Vagina (tissue), 2 donors: ENCODE data around the gene TP73. TPM values are rescaled to one million over a fixed set of nuclear protein-coding genes. Genes with fewer than 3 reads are reported as not detected.

Experiments
- DNase-seq, 2 donors: peaks; one replicate each; pipeline ENCODE4 v3.0.0-alpha.2; 2017; ENCODE audit errors: extremely low spot score in 2 of 2
- H3K27ac ChIP-seq: fragments of 200-600 bp; sonication (generic); one replicate; pipeline ENCODE4 v1.5.1; 2019
- H3K27me3 ChIP-seq: fragments of 200-600 bp; sonication (generic); one replicate; pipeline ENCODE4 v1.5.1; 2019
- H3K36me3 ChIP-seq, 2 donors: fragments of 200-600 bp; sonication (generic); one replicate each; pipeline ENCODE4 v1.5.1; 2017 to 2019
- H3K4me1 ChIP-seq: fragments of 200-600 bp; sonication (generic); one replicate; pipeline ENCODE4 v1.5.1; 2019
- H3K4me3 ChIP-seq, 2 donors: fragments of 200-600 bp; sonication (generic); 1 replicate in 1 of 2; 2 replicates in 1 of 2; pipeline ENCODE4 v1.5.1; 2016 to 2019
- H3K9me3 ChIP-seq: fragments of 200-600 bp; sonication (generic); one replicate; pipeline ENCODE4 v1.5.1; 2019
- CTCF ChIP-seq, 3 experiments: fragments of 450-650 bp in 2 of 3; fragments of 200-600 bp in 1 of 3; sonication (generic) in 1 of 3; IDR thresholded peaks; one replicate each; pipeline ENCODE4 v1.5.1; 2017 to 2019; ENCODE audit warnings: antibody characterized with exemption in 3 of 3, mild to moderate bottlenecking in 2 of 3, moderate library complexity in 2 of 3
- POLR2A ChIP-seq, 2 donors: fragments of 450-650 bp; IDR thresholded peaks; one replicate each; pipeline ENCODE4 v1.6.1; 2017; ENCODE audit warnings: antibody characterized with exemption in 2 of 2, mild to moderate bottlenecking in 2 of 2, moderate library complexity in 2 of 2
- POLR2AphosphoS5 ChIP-seq, 2 donors: sonication (generic); formaldehyde crosslinking; IDR thresholded peaks; one replicate each; pipeline ENCODE4 v1.9.0; 2017; ENCODE audit warnings: antibody characterized with exemption in 2 of 2, mild to moderate bottlenecking in 2 of 2, low read depth in 1 of 2; ENCODE audit not compliant: insufficient read depth in 1 of 2
- intact Hi-C: fragments of 100-400 bp; cut with DNase I; formaldehyde crosslinking; loops from one replicate; pipeline ENCODE4 v1.15.1; 2023
- total RNA-seq: library from RNA; depleted of rRNA; stranded (reverse); fragments of >200 nt; gene quantifications from one replicate; pipeline ENCODE4 v1.2.3, GENCODE V29; 2016

The TP73 gene
- total RNA-seq, 1 donor from 2014 or later = 8.1 TPM

DNA sequence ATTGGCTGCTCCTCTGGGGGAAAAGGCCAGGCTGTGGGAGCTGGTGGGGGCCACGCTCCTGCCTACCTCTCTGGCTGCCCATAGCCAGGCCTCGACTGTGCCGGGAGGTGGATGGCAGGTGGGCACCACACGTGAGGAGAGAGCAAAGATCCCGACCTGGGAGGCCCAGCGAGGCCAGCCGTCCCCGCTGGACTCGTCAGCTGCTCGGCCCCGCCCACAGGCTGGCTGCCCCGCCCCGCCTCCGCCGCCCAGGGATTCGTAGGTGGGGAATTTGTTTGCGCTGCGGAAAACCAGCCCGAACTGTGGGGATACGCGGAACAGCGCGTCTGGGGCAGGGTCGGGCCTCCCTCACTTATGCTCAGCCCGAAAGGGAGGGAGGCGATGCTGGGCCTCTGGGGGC lies 31.7 kb downstream of the TP73 start:
- Histone ChIP-seq H3K4me1 (no peaks in the 10 kb centered on the region), H3K4me3 (no peak overlapping the region), H3K9me3 (no peaks in the 10 kb centered on the region), H3K27me3 (no peaks in the 10 kb centered on the region), H3K27ac (no peak overlapping the region), H3K36me3 (no peaks in the 10 kb centered on the region)
- TF ChIP-seq CTCF (IDR thresholded peaks at IDR 0.05) = no peak
- intact Hi-C loops = no loop called here
- DNase-seq = no peak

DNA sequence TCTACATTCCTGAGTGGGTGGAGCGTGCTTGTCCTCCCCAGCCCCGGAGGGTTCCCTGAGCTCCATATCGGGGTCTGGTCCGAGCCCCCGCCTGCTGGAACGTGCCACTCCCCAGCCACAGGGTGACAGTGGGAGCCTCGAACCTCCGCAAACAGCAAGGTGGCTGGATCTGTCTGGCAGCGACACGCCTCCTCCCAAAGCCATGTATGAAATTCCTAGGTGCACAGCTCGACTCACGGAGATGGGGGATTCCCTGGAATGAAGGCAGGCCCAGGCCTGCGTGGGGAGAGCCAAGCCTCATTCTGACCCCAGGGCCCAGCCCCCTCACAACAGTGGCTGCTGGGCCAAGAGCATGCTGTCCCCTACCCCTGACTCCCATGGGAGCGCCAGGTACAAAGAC lies 32.9 kb downstream of the TP73 start:
- Histone ChIP-seq H3K36me3 (no peaks in the 10 kb centered on the region), H3K4me1 (no peaks in the 10 kb centered on the region), H3K27ac (no peak overlapping the region), H3K9me3 (no peaks in the 10 kb centered on the region), H3K4me3 (no peak overlapping the region), H3K27me3 (no peaks in the 10 kb centered on the region)
- intact Hi-C loops = no loop called here
- TF ChIP-seq CTCF (IDR thresholded peaks at IDR 0.05) (no peak), POLR2A (IDR thresholded peaks at IDR 0.05) (no peak), POLR2AphosphoS5 (IDR thresholded peaks at IDR 0.05; ENCODE audit: insufficient read depth in 1 of 2, low read depth in 1 of 2) (no peak)
- no peak for DNase-seq

- DNase-seq = no peak
- Histone ChIP-seq H3K36me3 (no peaks in the 10 kb centered on the region), H3K9me3 (no peaks in the 10 kb centered on the region), H3K27ac (no peak overlapping the region), H3K27me3 (no peaks in the 10 kb centered on the region), H3K4me1 (no peaks in the 10 kb centered on the region), H3K4me3 (no peak overlapping the region)
- intact Hi-C loops = no loop called here
- TF ChIP-seq POLR2AphosphoS5 (IDR thresholded peaks at IDR 0.05; ENCODE audit: insufficient read depth in 1 of 2, low read depth in 1 of 2) (no peak), CTCF (IDR thresholded peaks at IDR 0.05) (no peak), POLR2A (IDR thresholded peaks at IDR 0.05) (no peak)
Observed at GRCh38 chr1:3685906-3686305, 33.6 kb downstream of the TP73 start.

- H3K4me3 ChIP-seq = no peak overlapping the region
- no peaks in the 10 kb centered on the region for H3K4me1 ChIP-seq
- H3K36me3 ChIP-seq = no peaks in the 10 kb centered on the region
- no peaks in the 10 kb centered on the region for H3K9me3 ChIP-seq
- intact Hi-C loops = no loop called here
- H3K27me3 ChIP-seq = no peaks in the 10 kb centered on the region
- TF ChIP-seq CTCF (IDR thresholded peaks at IDR 0.05) (no peak), POLR2AphosphoS5 (IDR thresholded peaks at IDR 0.05; ENCODE audit: insufficient read depth in 1 of 2, low read depth in 1 of 2) (no peak), POLR2A (IDR thresholded peaks at IDR 0.05) (no peak)
- H3K27ac ChIP-seq = no peak overlapping the region
- DNase-seq = no peak
Observed at GRCh38 chr1:3687504-3687903, 35.2 kb downstream of the TP73 start.

GRCh38 chr1:3688356-3689137 lies 36.2 kb downstream of the TP73 start:
- TF ChIP-seq CTCF (IDR thresholded peaks at IDR 0.05) (no peak), POLR2A (IDR thresholded peaks at IDR 0.05) (no peak), POLR2AphosphoS5 (IDR thresholded peaks at IDR 0.05; ENCODE audit: insufficient read depth in 1 of 2, low read depth in 1 of 2) (no peak)
- intact Hi-C loops = no loop called here
- Histone ChIP-seq H3K27ac (no peak overlapping the region), H3K4me1 (no peaks in the 10 kb centered on the region), H3K9me3 (no peaks in the 10 kb centered on the region), H3K36me3 (no peaks in the 10 kb centered on the region), H3K27me3 (no peaks in the 10 kb centered on the region), H3K4me3 (no peak overlapping the region)
- DNase-seq = no peak
